Measurements from ENCODE around the gene CAMK2N1.

DNA sequence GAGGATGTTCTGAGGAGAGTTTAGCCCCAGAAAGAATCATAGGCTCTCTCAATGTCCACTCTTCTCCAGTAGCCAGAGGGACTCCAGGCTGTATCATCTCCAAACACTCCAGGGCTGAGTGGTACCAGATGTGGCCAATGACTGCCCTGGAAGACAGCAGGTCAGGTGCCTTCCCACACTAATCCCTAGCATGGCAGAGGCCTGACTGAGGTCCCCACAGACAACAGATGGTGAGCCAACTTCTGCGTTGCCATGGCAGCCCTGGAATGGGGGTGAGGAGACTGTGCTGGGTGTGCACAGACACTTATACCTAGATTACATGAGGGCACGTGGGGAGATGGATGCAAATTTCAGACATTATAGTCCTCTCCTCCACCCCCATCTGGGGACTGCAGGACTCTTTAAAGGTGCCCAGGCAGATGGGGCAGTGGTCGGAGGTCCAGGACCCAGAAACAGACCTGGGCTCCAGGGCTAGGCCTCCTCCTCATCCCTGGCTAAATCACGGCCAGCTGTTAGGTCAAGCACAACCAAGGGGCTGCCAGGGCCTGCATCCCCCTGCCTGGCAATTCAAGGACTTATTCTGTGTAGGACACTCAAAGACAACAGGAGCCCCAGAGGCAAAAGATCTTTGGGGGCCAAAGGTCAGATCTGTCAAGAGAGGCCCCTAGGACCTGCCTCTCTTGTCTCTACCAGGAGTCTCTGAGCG is 42.9 kb downstream of the CAMK2N1 start:
- TF ChIP-seq, protein P1, sequence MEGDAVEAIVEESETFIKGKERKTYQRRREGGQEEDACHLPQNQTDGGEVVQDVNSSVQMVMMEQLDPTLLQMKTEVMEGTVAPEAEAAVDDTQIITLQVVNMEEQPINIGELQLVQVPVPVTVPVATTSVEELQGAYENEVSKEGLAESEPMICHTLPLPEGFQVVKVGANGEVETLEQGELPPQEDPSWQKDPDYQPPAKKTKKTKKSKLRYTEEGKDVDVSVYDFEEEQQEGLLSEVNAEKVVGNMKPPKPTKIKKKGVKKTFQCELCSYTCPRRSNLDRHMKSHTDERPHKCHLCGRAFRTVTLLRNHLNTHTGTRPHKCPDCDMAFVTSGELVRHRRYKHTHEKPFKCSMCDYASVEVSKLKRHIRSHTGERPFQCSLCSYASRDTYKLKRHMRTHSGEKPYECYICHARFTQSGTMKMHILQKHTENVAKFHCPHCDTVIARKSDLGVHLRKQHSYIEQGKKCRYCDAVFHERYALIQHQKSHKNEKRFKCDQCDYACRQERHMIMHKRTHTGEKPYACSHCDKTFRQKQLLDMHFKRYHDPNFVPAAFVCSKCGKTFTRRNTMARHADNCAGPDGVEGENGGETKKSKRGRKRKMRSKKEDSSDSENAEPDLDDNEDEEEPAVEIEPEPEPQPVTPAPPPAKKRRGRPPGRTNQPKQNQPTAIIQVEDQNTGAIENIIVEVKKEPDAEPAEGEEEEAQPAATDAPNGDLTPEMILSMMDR (conservative IDR thresholded peaks at IDR 0.05 in 1 of 2, IDR thresholded peaks at IDR 0.05 in 1 of 2; ENCODE audit: extremely low read depth in 1 of 2, insufficient read depth in 1 of 2, low read depth in 1 of 2, low read length in 2 of 2), result no peak
- TF ChIP-seq EZH2 (IDR thresholded peaks at IDR 0.05; ENCODE audit: borderline replicate concordance, low read length), result no peak

All from mammary epithelial cell (primary cell).